Measurements from ENCODE around the gene PPWD1. TPM values are rescaled to one million over a fixed set of nuclear protein-coding genes. Genes with fewer than 3 reads are reported as not detected.

PPWD1 gene
- total and polyA plus RNA-seq, 2 of the 13 experiments (the other 11 are each of a cell fraction or from before 2014, with no cell fraction given): 7.4 to 44.3 TPM

- TF ChIP-seq ZNF18 (CRISPR knock-in tag; IDR thresholded peaks at IDR 0.05; ENCODE audit: insufficient replicate concordance) (no peak), ZSCAN31 (CRISPR knock-in tag; IDR thresholded peaks at IDR 0.05; ENCODE audit: low read depth) (no peak), KMT2B (CRISPR knock-in tag; IDR thresholded peaks at IDR 0.05) (peak; percentile 95), ZNF414 (CRISPR knock-in tag; IDR thresholded peaks at IDR 0.05) (no peak), PBX2 (CRISPR knock-in tag; IDR thresholded peaks at IDR 0.05) (no peak), ZNF367 (CRISPR knock-in tag; IDR thresholded peaks at IDR 0.05; ENCODE audit: borderline replicate concordance) (no peak), E2F5 (CRISPR knock-in tag; conservative IDR thresholded peaks at IDR 0.05) (no peak), ERF (CRISPR knock-in tag; IDR thresholded peaks at IDR 0.05) (0 out of 2 replicates have a peak, but pooled peaks have one; percentile 17), LRRFIP1 (CRISPR knock-in tag; conservative IDR thresholded peaks at IDR 0.05) (no peak), RCOR2 (CRISPR knock-in tag; IDR thresholded peaks at IDR 0.05) (no peak), ZNF572 (CRISPR knock-in tag; IDR thresholded peaks at IDR 0.05) (no peak), ZBTB4 (CRISPR knock-in tag; IDR thresholded peaks at IDR 0.05; ENCODE audit: borderline replicate concordance) (no peak)
These were observed 61.8 kb downstream of the PPWD1 start, which contains the start of the genes SHLD3 and TRAPPC13 (continued) for GRCh38 chr5:65624571-65625555.

Data from HepG2 (cell line).